Measurements from ENCODE around the gene CLDN24.
"Not testable (repeated sequence)": the region's sequence is repeated elsewhere in the genome, so short reads cannot be mapped to it uniquely, and the experiment has no call there.

DNA sequence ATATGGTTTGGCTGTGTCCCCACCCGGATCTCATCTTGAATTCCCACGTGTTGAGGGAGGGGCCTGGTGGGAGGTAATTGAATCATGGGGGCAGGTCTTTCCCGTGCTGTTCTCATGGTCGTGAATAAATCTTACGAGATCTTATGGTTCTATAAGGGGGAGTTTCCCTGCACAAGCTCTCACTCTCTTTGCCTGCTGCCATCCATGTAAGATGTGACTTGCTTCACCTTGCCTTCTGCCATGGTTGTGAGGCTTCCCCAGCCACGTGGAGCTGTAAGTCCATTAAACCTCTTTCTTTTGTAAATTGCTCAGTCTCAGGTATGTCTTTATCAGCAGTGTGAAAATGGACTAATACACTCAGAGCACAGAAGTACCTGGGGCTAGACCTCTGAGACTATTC lies 4.2 kb upstream of the CLDN24 start:
- TF ChIP-seq, protein P1, sequence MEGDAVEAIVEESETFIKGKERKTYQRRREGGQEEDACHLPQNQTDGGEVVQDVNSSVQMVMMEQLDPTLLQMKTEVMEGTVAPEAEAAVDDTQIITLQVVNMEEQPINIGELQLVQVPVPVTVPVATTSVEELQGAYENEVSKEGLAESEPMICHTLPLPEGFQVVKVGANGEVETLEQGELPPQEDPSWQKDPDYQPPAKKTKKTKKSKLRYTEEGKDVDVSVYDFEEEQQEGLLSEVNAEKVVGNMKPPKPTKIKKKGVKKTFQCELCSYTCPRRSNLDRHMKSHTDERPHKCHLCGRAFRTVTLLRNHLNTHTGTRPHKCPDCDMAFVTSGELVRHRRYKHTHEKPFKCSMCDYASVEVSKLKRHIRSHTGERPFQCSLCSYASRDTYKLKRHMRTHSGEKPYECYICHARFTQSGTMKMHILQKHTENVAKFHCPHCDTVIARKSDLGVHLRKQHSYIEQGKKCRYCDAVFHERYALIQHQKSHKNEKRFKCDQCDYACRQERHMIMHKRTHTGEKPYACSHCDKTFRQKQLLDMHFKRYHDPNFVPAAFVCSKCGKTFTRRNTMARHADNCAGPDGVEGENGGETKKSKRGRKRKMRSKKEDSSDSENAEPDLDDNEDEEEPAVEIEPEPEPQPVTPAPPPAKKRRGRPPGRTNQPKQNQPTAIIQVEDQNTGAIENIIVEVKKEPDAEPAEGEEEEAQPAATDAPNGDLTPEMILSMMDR (IDR thresholded peaks at IDR 0.05; ENCODE audit: insufficient read depth, low read length, poor library complexity, severe bottlenecking): not testable (repeated sequence)
- TF ChIP-seq EZH2phosphoT487 (conservative IDR thresholded peaks at IDR 0.05; ENCODE audit: low read length): not testable (repeated sequence)

All from SU-DHL-6 (cell line).